Panc1 (cell line): Measurements from ENCODE around the gene CENPH.

Source experiments
- POLR2AphosphoS5 ChIP-seq: IDR thresholded peaks from 2 replicates; pipeline ENCODE4 v1.6.1; 2012; ENCODE audit warnings: mild to moderate bottlenecking, low read depth, low read length, moderate library complexity
- TCF7L2 ChIP-seq: IDR thresholded peaks from 2 replicates; pipeline ENCODE4 v1.6.1; 2011; ENCODE audit warnings: mild to moderate bottlenecking, low read depth, low read length, inconsistent platforms
- TF ChIP-seq, protein P1 (sequence below): fragments of 450-650 bp; IDR thresholded peaks from 2 replicates; pipeline ENCODE4 v1.5.1; 2017; ENCODE audit warnings: mild to moderate bottlenecking
- TF ChIP-seq, protein P2 (sequence below), 2 experiments: IDR thresholded peaks; 2 replicates each; pipeline ENCODE4 v1.6.1; 2011 to 2012; ENCODE audit warnings: low read depth in 2 of 2, control low read depth in 1 of 2, low read length in 1 of 2, mild to moderate bottlenecking in 1 of 2, moderate library complexity in 1 of 2; ENCODE audit not compliant: insufficient read depth in 1 of 2

DNA sequence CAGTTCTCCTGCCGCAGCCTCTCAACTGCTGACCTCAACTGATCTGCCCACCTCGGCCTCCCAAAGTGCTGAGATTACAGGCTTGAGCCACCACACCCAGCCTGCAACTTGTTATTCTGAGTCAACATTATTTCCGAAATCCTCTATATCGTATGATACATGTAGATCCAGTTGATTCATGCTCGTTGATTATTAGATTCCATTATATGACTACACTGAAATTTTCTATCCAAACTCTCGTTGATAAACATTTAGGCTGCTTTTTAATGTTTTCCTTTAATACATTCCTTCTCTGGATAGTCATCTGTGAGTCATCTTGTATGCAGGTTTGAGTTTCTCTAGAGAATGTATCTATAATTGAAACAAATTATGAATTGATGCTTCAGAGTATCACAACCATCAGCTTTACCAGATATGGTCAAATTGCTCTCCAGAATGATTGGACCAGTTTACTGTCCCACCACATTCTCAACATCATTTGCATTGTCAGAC lies 49.4 kb downstream of the CENPH start:
- TF ChIP-seq, protein P1, sequence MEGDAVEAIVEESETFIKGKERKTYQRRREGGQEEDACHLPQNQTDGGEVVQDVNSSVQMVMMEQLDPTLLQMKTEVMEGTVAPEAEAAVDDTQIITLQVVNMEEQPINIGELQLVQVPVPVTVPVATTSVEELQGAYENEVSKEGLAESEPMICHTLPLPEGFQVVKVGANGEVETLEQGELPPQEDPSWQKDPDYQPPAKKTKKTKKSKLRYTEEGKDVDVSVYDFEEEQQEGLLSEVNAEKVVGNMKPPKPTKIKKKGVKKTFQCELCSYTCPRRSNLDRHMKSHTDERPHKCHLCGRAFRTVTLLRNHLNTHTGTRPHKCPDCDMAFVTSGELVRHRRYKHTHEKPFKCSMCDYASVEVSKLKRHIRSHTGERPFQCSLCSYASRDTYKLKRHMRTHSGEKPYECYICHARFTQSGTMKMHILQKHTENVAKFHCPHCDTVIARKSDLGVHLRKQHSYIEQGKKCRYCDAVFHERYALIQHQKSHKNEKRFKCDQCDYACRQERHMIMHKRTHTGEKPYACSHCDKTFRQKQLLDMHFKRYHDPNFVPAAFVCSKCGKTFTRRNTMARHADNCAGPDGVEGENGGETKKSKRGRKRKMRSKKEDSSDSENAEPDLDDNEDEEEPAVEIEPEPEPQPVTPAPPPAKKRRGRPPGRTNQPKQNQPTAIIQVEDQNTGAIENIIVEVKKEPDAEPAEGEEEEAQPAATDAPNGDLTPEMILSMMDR = no peak
- no peak for TF ChIP-seq TCF7L2
- no peak for TF ChIP-seq POLR2AphosphoS5
- TF ChIP-seq, protein P2, sequence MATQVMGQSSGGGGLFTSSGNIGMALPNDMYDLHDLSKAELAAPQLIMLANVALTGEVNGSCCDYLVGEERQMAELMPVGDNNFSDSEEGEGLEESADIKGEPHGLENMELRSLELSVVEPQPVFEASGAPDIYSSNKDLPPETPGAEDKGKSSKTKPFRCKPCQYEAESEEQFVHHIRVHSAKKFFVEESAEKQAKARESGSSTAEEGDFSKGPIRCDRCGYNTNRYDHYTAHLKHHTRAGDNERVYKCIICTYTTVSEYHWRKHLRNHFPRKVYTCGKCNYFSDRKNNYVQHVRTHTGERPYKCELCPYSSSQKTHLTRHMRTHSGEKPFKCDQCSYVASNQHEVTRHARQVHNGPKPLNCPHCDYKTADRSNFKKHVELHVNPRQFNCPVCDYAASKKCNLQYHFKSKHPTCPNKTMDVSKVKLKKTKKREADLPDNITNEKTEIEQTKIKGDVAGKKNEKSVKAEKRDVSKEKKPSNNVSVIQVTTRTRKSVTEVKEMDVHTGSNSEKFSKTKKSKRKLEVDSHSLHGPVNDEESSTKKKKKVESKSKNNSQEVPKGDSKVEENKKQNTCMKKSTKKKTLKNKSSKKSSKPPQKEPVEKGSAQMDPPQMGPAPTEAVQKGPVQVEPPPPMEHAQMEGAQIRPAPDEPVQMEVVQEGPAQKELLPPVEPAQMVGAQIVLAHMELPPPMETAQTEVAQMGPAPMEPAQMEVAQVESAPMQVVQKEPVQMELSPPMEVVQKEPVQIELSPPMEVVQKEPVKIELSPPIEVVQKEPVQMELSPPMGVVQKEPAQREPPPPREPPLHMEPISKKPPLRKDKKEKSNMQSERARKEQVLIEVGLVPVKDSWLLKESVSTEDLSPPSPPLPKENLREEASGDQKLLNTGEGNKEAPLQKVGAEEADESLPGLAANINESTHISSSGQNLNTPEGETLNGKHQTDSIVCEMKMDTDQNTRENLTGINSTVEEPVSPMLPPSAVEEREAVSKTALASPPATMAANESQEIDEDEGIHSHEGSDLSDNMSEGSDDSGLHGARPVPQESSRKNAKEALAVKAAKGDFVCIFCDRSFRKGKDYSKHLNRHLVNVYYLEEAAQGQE (IDR thresholded peaks at IDR 0.05; ENCODE audit: insufficient read depth in 1 of 2, low read depth in 2 of 2, low read length in 1 of 2) = no peak
